ENCODE data around the gene RIPPLY2.
"Not testable (repeated sequence)": the region's sequence is repeated elsewhere in the genome, so short reads cannot be mapped to it uniquely, and the experiment has no call there.

The RIPPLY2 gene

GRCh38 chr6:83853178-83854000 is at the start of gene RIPPLY2:
Gene RIPPLY2 (plus strand): TSS chr6:83853360. CDS start chr6:83853417, 57 bp downstream.
- in situ Hi-C loops (cut with MboI; ENCODE audit: low sequenced_read_pairs): no loop called here

GRCh38 chr6:83803492-83803891 is 49.7 kb upstream of the RIPPLY2 start:
- in situ Hi-C loops (cut with MboI; ENCODE audit: low sequenced_read_pairs): not testable (repeated sequence)

GRCh38 chr6:83804886-83805285 is 48.3 kb upstream of the RIPPLY2 start:
- in situ Hi-C loops (cut with MboI; ENCODE audit: low sequenced_read_pairs): no loop called here

GRCh38 chr6:83808005-83808404 is 45.2 kb upstream of the RIPPLY2 start:
- in situ Hi-C loops (cut with MboI; ENCODE audit: low sequenced_read_pairs): no loop called here

GRCh38 chr6:83808926-83809325 is 44.2 kb upstream of the RIPPLY2 start:
- in situ Hi-C loops (cut with MboI; ENCODE audit: low sequenced_read_pairs): no loop called here

GRCh38 chr6:83812595-83812994 is 40.6 kb upstream of the RIPPLY2 start:
- in situ Hi-C loops (cut with MboI; ENCODE audit: low sequenced_read_pairs): no loop called here

GRCh38 chr6:83815631-83816272 is 37.4 kb upstream of the RIPPLY2 start:
- in situ Hi-C loops (cut with MboI; ENCODE audit: low sequenced_read_pairs): no loop called here

GRCh38 chr6:83822629-83823169 is 30.5 kb upstream of the RIPPLY2 start:
- in situ Hi-C loops (cut with MboI; ENCODE audit: low sequenced_read_pairs): no loop called here

GRCh38 chr6:83824388-83824801 is 28.8 kb upstream of the RIPPLY2 start:
- in situ Hi-C loops (cut with MboI; ENCODE audit: low sequenced_read_pairs): no loop called here

- in situ Hi-C loops (cut with MboI; ENCODE audit: low sequenced_read_pairs): no loop called here
Observed at GRCh38 chr6:83824831-83825230, 28.3 kb upstream of the RIPPLY2 start.

GRCh38 chr6:83827050-83827449 is 26.1 kb upstream of the RIPPLY2 start:
- in situ Hi-C loops (cut with MboI; ENCODE audit: low sequenced_read_pairs): no loop called here

GRCh38 chr6:83838727-83839126 is 14.4 kb upstream of the RIPPLY2 start:
- in situ Hi-C loops (cut with MboI; ENCODE audit: low sequenced_read_pairs): no loop called here

GRCh38 chr6:83844170-83844569 is 9.0 kb upstream of the RIPPLY2 start:
- in situ Hi-C loops (cut with MboI; ENCODE audit: low sequenced_read_pairs): no loop called here

GRCh38 chr6:83846291-83846690 is 6.9 kb upstream of the RIPPLY2 start:
- in situ Hi-C loops (cut with MboI; ENCODE audit: low sequenced_read_pairs): no loop called here

GRCh38 chr6:83847179-83847578 is 6.0 kb upstream of the RIPPLY2 start:
- in situ Hi-C loops (cut with MboI; ENCODE audit: low sequenced_read_pairs): no loop called here

- in situ Hi-C loops (cut with MboI; ENCODE audit: low sequenced_read_pairs): no loop called here
Observed at GRCh38 chr6:83849127-83849526, 4.0 kb upstream of the RIPPLY2 start.

GRCh38 chr6:83849610-83850009 is 3.5 kb upstream of the RIPPLY2 start:
- in situ Hi-C loops (cut with MboI; ENCODE audit: low sequenced_read_pairs): no loop called here

- in situ Hi-C loops (cut with MboI; ENCODE audit: low sequenced_read_pairs): no loop called here
Observed at GRCh38 chr6:83852528-83853177, 507 bp upstream of the RIPPLY2 start.

- in situ Hi-C loops (cut with MboI; ENCODE audit: low sequenced_read_pairs): no loop called here
Observed at GRCh38 chr6:83854001-83854501, 891 bp downstream of the RIPPLY2 start.

GRCh38 chr6:83854766-83855165 is 1.6 kb downstream of the RIPPLY2 start:
- in situ Hi-C loops (cut with MboI; ENCODE audit: low sequenced_read_pairs): no loop called here

All from hTERT RPE-1 (cell line).